ENCODE measurements around the gene KRT17. TPM values are rescaled to one million over a fixed set of nuclear protein-coding genes. Genes with fewer than 3 reads are reported as not detected.
A peak's percentile ranks its signal among the peaks of the same experiment; 100 is the strongest.

Gene KRT17
- total RNA-seq, 6 donors from 2014 or later: 0.78 to 33.3 (median 18.0) TPM

- Histone ChIP-seq H3K4me1 (peaks cover 21 to 68% (median 43%) of the 10 kb centered on the region in 4 donors), H3K27ac (peak overlapping the region; percentile 84 to 89 (median 86)), H3K4me3 (no peak overlapping the region), H3K27me3 (no peaks in the 10 kb centered on the region), H3K36me3 (no peaks in the 10 kb centered on the region), H3K9me3 (no peaks in the 10 kb centered on the region)
- ATAC-seq (ENCODE audit: low FRiP score in 2 of 2): no peak
- 65 to 79% methylated on average over 4 to 12 of the region's 15 CpGs for WGBS, 2 donors
- peak in 1 of 2 donors; percentile 90 for DNase-seq
- TF ChIP-seq EP300 (IDR thresholded peaks at IDR 0.05) (no peak), POLR2A (IDR thresholded peaks at IDR 0.05) (no peak), POLR2AphosphoS5 (IDR thresholded peaks at IDR 0.05) (no peak), CTCF (IDR thresholded peaks at IDR 0.05) (no peak)
Observed at GRCh38 chr17:41650794-41651624, 26.6 kb upstream of the KRT17 start.

GRCh38 chr17:41649923-41650519 is 25.6 kb upstream of the KRT17 start:
- no peak overlapping the region for H3K4me3 ChIP-seq
- H3K9me3 ChIP-seq: no peaks in the 10 kb centered on the region
- DNase-seq (no peak), ATAC-seq (ENCODE audit: low FRiP score in 2 of 2) (no peak)
- 88 to 93% methylated on average over 10 of the region's 10 CpGs for WGBS, 2 donors
- TF ChIP-seq POLR2AphosphoS5 (IDR thresholded peaks at IDR 0.05) (no peak), EP300 (IDR thresholded peaks at IDR 0.05) (no peak), POLR2A (IDR thresholded peaks at IDR 0.05) (no peak), CTCF (IDR thresholded peaks at IDR 0.05) (no peak)
- H3K27me3 ChIP-seq: no peaks in the 10 kb centered on the region
- H3K36me3 ChIP-seq: no peaks in the 10 kb centered on the region
- H3K4me1 ChIP-seq: peaks cover 22 to 58% (median 38%) of the 10 kb centered on the region in 4 donors
- H3K27ac ChIP-seq: peak overlapping the region; percentile 84 to 89 (median 86)

GRCh38 chr17:41648411-41649195 is 24.2 kb upstream of the KRT17 start:
- H3K27me3 ChIP-seq: no peaks in the 10 kb centered on the region
- H3K4me3 ChIP-seq: peak overlapping the region in 3 of 4 donors; percentile 29 to 49 (median 45)
- no peaks in the 10 kb centered on the region for H3K36me3 ChIP-seq
- peak; percentile 94 to 96 for ATAC-seq (ENCODE audit: low FRiP score in 2 of 2)
- 8 to 9% methylated on average over 30 to 35 of the region's 39 CpGs for WGBS, 2 donors
- peaks cover 21 to 44% (median 30%) of the 10 kb centered on the region in 4 donors for H3K4me1 ChIP-seq
- no peaks in the 10 kb centered on the region for H3K9me3 ChIP-seq
- DNase-seq: peak; percentile 91 to 96
- TF ChIP-seq EP300 (IDR thresholded peaks at IDR 0.05) (no peak), CTCF (IDR thresholded peaks at IDR 0.05) (peak; percentile 93 to 98 (median 97))
- peak overlapping the region in 3 of 4 donors; percentile 44 to 61 (median 61) for H3K27ac ChIP-seq

GRCh38 chr17:41647940-41648410 is 23.6 kb upstream of the KRT17 start:
- ATAC-seq (ENCODE audit: low FRiP score in 2 of 2) (peak; percentile 89 to 92), DNase-seq (peak; percentile 93 to 95)
- peak; percentile 93 to 97 (median 95) for TF ChIP-seq CTCF (IDR thresholded peaks at IDR 0.05)
- TF ChIP-seq EP300 (IDR thresholded peaks at IDR 0.05): no peak
- H3K4me1 ChIP-seq: peaks cover 18 to 38% (median 29%) of the 10 kb centered on the region in 4 donors
- WGBS, 2 donors: 2% methylated on average over 4 to 22 of the region's 22 CpGs
- H3K27ac ChIP-seq: peak overlapping the region in 3 of 4 donors; percentile 44 to 61 (median 61)
- peak overlapping the region in 3 of 4 donors; percentile 29 to 49 (median 45) for H3K4me3 ChIP-seq
- H3K27me3 ChIP-seq: no peaks in the 10 kb centered on the region
- no peaks in the 10 kb centered on the region for H3K9me3 ChIP-seq
- H3K36me3 ChIP-seq: no peaks in the 10 kb centered on the region
